ENCODE measurements around the gene CEP72.
A peak's percentile ranks its signal among the peaks of the same experiment; 100 is the strongest.
"Not testable (repeated sequence)": the region's sequence is repeated elsewhere in the genome, so short reads cannot be mapped to it uniquely, and the experiment has no call there.

The CEP72 gene

GRCh38 chr5:684751-685216, 72.6 kb downstream of the CEP72 start:
- in situ Hi-C loops (cut with HindIII; ENCODE audit: low pct_ligation_motif_present, low pct_unique_long_range_greater_than_20kb, low sequenced_read_pairs) = no loop called here
- DNase-seq = no peak

GRCh38 chr5:685262-686171, 73.4 kb downstream of the CEP72 start:
- in situ Hi-C loops (cut with HindIII; ENCODE audit: low pct_ligation_motif_present, low pct_unique_long_range_greater_than_20kb, low sequenced_read_pairs) = no loop called here
- no peak for DNase-seq

GRCh38 chr5:686172-686523, 74.0 kb downstream of the CEP72 start:
- in situ Hi-C loops (cut with HindIII; ENCODE audit: low pct_ligation_motif_present, low pct_unique_long_range_greater_than_20kb, low sequenced_read_pairs); DNase-seq: not testable (repeated sequence)

GRCh38 chr5:686936-687335, 74.8 kb downstream of the CEP72 start:
- DNase-seq; in situ Hi-C loops (cut with HindIII; ENCODE audit: low pct_ligation_motif_present, low pct_unique_long_range_greater_than_20kb, low sequenced_read_pairs): not testable (repeated sequence)

GRCh38 chr5:688348-689010, 76.3 kb downstream of the CEP72 start:
- DNase-seq; in situ Hi-C loops (cut with HindIII; ENCODE audit: low pct_ligation_motif_present, low pct_unique_long_range_greater_than_20kb, low sequenced_read_pairs): not testable (repeated sequence)

- DNase-seq; in situ Hi-C loops (cut with HindIII; ENCODE audit: low pct_ligation_motif_present, low pct_unique_long_range_greater_than_20kb, low sequenced_read_pairs): not testable (repeated sequence)
These were observed 78.2 kb downstream of the CEP72 start for GRCh38 chr5:690293-690692.

GRCh38 chr5:691049-691448, 78.9 kb downstream of the CEP72 start:
- in situ Hi-C loops (cut with HindIII; ENCODE audit: low pct_ligation_motif_present, low pct_unique_long_range_greater_than_20kb, low sequenced_read_pairs) = not testable (repeated sequence)

GRCh38 chr5:691817-692528, 79.8 kb downstream of the CEP72 start:
- no peak for DNase-seq
- in situ Hi-C loops (cut with HindIII; ENCODE audit: low pct_ligation_motif_present, low pct_unique_long_range_greater_than_20kb, low sequenced_read_pairs) = no loop called here

More at GRCh38 chr5:691049-691448, 78.9 kb downstream of the CEP72 start:
- DNase-seq = not testable (repeated sequence)

- in situ Hi-C loops (cut with HindIII; ENCODE audit: low pct_ligation_motif_present, low pct_unique_long_range_greater_than_20kb, low sequenced_read_pairs); DNase-seq: not testable (repeated sequence)
These were observed 80.4 kb downstream of the CEP72 start for GRCh38 chr5:692529-693041.

GRCh38 chr5:693271-694041, 81.3 kb downstream of the CEP72 start, which contains the start of gene TPPP:
TPPP (minus strand) TSS chr5:693352; CDS start chr5:678060, 15,292 bp downstream.
- peak; percentile 67 for DNase-seq
- in situ Hi-C loops (cut with HindIII; ENCODE audit: low pct_ligation_motif_present, low pct_unique_long_range_greater_than_20kb, low sequenced_read_pairs) = not testable (repeated sequence)

- in situ Hi-C loops (cut with HindIII; ENCODE audit: low pct_ligation_motif_present, low pct_unique_long_range_greater_than_20kb, low sequenced_read_pairs); DNase-seq: not testable (repeated sequence)
These were observed 81.9 kb downstream of the CEP72 start for GRCh38 chr5:694042-694431.

- in situ Hi-C loops (cut with HindIII; ENCODE audit: low pct_ligation_motif_present, low pct_unique_long_range_greater_than_20kb, low sequenced_read_pairs); DNase-seq: not testable (repeated sequence)
These were observed 83.3 kb downstream of the CEP72 start for GRCh38 chr5:695475-695874.

GRCh38 chr5:696191-696590, 84.1 kb downstream of the CEP72 start:
- in situ Hi-C loops (cut with HindIII; ENCODE audit: low pct_ligation_motif_present, low pct_unique_long_range_greater_than_20kb, low sequenced_read_pairs); DNase-seq: not testable (repeated sequence)

GRCh38 chr5:696753-697702, 84.9 kb downstream of the CEP72 start:
- DNase-seq; in situ Hi-C loops (cut with HindIII; ENCODE audit: low pct_ligation_motif_present, low pct_unique_long_range_greater_than_20kb, low sequenced_read_pairs): not testable (repeated sequence)
